ENCODE measurements around the gene ARMC6.

Gene ARMC6

DNA sequence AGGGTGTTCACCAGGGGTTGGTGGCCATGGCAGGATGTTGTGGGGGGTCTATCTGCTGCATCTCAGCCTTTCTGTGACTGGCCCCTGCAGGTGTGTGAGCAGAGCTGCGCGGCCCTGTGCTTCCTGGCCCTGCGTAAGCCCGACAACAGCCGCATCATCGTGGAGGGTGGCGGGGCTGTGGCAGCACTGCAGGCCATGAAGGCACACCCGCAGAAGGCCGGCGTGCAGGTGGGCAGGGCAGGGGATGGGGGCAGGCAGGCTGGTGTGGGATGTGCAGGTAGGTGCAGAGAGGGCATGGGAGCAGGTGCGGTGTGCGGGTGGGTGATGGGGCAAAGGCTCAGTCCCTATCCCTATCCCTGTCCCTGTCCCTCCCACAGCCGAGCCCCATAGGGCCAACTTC is 22.3 kb downstream of the ARMC6 start:
- DNase-seq, result no peak

DNA sequence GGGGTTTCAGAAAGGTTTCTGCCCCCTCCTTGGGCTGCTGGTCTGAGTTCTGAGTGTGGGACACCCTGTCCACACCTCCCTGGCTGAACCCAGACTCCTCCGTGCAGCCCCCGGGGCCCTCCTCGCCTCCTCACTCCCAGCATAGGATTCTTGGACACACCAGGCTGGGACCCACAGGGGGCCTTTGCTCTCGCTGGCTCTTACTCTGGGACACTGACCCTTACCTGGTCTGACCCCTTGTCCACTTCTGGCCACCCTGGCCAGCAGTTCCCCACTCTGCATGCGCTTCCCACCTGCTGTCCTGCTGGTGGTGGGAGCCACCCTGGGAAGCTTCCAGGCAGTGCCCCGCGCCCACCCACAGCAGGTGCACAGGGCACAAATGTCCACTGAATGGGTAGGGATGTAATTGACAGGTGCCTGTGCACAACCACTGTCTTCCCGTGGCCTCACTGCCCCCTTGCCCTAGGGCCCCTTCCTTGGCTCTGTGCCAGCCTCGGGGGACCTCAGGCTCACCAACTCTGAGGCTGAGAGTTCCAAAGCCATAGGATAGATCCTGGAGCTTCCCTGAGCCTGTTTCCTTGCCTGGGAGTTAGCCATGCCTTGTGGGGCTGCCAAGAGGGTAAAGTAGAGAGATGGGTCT is 23.4 kb downstream of the ARMC6 start:
- no peak for DNase-seq

DNA sequence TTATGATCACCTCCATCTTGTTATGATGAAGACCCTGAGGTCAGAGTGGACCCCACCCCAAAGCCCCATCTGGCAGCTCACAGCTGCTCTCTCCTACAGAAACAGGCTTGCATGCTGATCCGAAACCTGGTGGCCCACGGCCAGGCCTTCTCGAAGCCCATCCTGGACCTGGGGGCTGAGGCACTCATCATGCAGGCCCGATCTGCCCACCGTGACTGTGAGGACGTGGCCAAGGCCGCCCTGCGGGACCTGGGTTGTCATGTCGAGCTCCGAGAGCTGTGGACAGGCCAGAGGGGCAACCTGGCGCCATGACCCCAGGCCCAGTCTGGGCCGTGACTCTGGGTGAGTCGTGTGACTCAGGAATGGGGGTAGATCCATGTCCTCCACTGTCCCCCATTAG is 23.9 kb downstream of the ARMC6 start:
- DNase-seq, result no peak

DNA sequence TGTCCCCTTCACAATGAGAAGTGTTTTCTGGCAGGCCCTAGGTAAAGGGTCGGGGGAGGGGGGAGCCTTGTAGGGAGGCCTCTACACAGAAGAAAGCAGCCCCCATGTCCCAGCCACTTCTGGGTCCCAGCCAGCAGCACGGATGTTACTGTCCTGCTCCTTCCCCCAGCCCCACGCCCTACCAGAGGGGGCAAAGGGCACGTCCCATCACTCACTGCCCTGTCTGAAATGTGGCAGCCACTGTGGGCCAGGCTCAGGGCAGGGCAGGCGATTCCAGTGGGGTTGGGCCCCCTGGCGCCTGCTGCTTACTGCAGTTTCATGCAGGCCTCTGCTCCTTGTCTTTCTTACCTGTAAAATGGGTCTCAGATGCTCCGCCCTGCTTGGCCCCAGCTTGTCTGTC is 24.3 kb downstream of the ARMC6 start:
- DNase-seq, result no peak

DNA sequence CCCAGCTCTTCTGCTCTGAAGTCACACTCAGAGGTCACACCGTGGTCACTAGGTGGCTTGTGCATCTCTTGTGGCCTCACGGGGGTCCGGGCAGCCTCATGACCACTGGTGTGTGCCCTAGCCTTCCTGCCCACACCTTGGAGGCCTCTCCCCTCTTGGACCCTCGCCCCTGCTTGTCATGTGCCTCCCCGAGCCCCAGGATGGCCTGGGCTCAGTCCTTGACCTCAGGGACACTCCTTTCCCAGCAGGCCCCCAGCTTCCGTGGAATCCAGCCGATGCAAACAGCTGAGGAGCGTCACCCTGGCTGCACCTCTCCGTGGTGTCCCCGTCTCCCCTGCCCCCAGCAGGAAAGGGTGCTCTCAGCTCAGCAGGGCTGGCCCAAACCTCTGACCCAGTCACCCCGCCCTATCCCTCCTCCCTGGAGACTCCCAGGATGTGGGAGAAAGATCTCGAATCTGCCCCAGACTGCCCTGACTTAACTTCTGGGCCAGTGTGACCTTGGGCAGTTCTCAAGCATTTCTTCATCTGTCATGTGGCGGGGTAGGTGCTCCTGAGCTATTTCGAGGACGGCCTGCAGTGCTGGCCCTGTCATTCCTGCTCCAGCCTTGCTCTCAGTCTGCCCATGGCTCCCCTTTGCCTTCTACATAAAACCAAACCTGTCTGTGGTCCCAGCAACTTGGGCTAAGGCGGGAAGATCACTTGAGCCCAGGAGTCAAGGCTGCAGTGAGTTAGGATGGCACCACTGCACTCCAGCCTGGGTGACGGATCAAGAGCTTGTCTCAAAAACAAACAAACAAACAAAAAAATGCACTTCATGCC is 25.8 kb downstream of the ARMC6 start:
- no peak for DNase-seq

DNA sequence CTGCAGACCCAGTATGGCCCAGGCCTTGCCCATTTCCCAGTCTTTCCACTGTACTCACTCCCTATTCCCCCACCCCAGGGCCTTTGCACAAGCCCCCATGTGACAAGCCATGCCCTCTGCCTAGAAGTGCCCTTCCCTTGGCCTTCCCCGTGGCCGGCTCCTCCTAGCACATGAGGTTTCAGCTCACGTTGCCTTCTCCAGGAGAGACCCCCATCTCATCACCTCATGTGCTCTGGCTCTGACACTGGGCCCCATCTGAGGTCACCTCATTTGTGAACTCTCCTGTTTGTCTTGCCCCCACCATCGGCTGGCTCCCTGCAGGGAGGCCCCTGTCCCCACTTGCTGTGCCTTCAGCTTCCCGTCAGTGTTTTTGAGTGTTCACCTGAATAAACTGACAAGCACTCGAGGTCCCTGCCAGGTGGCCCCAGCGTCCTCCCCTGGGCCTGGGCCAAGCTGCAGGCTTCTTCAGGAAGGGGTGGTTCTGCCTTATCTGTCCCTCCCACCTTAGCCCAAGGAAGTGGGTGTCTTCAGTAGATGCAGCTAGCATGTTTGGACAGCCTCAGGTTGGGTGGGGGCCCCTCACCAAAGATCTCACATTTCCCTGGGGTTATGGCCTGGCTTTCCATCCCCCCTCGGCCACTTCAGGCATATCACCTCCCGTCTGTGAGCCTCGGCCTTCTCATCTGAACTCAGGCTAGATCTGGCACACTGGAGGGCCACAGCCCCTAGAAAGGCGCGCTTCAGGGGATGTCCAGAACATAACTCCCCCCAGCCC is 26.6 kb downstream of the ARMC6 start:
- DNase-seq, result no peak

DNA sequence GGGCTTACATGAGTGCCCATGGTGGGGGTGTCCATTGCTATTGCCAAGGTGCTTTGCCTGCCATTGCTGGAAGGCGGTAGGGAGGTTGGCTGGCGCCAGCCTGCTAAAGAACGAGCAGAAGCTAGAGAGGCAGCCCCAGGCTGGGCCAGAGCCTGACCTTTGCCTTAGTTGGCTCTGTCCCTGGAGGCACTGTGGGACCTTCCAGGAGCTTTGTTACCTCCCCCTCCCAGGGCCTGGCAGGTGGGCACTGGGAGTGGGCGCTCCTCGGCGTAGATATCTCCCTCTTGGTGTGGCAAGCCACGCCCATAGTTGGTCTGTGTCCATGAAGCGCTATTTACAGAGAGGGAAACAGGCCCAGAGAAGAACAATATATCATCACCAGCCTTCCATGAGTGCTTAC is 28.1 kb downstream of the ARMC6 start:
- DNase-seq, result no peak

DNA sequence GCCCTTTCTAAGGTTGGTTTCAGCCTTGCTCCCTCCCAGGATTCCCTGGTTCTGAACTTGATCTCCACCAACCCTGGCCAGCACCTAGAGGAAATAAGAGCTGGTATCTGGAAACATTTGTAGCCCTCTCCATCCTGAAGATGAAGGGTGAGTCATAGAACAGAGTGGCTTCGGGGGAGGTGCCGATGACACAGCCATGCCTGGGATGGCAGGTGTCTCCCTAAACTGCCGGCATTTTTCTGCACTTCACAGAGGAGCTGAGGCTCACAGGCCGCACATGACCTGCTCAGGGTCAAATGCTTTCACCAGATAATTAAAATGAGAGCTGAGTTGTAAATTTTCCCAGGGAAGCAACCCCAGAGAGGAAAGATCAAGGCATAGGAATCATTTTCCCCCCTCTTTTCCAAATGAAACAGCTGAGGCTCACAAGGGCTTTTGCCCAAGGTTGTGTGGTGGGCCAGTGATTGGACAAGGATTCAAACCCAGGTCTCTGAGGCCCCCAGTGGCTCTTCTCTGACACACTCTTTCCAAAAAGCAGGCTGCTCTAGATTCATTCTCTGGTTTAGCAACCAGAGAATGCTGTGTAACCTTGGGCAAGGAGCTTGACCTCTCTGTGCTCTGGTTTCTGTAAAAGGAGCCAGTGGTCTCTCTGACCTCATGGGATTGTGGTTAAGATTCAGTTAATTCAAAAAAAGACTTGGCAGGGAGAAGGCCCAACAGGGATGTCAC is 29.2 kb downstream of the ARMC6 start:
- no peak for DNase-seq

DNA sequence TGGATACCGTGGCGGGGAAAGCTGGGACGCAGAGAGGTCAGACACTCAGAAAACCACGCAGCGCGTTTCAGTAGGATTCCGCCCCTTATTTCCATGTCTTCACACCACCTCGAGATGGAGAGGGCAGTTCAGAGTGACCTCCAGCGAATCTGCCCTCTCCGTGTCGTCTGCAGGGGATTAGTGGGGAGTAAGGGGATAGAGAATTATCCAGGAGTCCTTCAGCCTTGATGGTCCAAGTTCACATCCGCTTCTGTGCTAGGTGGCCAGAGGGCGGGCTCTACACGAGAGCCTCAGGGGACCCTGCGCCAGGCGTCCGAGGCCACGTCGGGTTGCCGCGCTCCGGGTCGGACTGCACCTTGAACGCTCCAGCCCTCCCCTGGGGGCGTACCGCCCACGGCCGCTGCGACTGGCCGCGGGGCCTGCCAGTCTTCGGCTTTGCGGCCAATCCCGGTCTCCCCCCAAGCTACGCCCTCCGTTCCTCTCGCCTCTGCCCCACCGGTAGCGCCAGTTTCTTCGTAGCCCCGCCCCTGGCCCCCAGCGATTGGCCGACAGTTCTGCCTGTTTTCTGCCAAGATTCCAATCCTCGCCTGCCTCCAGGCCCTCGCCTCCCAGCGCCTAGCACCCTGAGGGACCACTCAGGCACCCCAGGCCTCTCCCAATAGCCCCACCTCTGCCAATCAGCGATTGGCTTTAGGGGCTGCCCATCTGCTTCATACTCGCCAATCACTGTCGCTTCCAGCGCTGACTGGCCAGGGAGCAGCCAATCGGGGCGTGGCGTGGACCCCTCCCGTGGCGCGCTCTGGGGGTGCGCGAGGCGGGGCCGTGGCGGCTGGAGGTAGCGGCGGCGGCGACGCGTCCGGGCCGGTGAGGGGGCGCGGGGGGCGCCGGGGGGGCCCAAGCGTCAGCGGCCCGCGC is 30.0 kb downstream of the ARMC6 start, which contains the start of gene SLC25A42:
SLC25A42 (plus strand) TSS at position 812 of the 915 bp plus-strand sequence. CDS start 32,131 bp downstream, outside the sequence.
- peak; percentile 97 to 98 for DNase-seq

DNA sequence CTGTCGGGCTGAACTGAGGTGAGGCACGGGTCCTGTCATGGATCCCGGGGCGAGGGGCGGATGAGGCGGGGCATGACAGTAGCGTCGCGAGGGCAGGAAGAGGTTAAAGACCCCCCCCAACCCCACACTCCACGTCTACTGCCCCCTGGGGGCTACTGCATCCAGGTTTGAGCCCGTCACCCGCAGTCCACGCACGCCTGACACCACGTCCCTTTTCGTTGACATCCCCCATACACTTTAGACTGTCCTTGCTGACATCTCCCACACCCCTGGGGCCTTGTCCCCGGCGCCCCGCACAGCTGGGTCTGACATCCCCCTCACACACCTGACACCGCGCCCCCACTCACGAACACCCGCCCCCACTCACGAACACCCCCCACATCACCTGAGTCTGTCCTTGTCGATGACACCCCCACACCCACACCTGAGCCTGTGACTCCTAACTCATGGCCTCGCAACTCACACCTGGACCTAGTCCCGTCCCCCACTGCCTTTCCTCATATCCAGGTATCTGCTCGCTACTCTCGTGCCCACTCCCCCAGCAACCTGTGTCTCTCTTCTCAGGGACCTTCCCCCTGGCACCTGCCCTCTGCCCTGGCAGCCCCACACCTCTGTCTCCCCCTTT is 30.8 kb downstream of the ARMC6 start:
- DNase-seq, result no peak

DNA sequence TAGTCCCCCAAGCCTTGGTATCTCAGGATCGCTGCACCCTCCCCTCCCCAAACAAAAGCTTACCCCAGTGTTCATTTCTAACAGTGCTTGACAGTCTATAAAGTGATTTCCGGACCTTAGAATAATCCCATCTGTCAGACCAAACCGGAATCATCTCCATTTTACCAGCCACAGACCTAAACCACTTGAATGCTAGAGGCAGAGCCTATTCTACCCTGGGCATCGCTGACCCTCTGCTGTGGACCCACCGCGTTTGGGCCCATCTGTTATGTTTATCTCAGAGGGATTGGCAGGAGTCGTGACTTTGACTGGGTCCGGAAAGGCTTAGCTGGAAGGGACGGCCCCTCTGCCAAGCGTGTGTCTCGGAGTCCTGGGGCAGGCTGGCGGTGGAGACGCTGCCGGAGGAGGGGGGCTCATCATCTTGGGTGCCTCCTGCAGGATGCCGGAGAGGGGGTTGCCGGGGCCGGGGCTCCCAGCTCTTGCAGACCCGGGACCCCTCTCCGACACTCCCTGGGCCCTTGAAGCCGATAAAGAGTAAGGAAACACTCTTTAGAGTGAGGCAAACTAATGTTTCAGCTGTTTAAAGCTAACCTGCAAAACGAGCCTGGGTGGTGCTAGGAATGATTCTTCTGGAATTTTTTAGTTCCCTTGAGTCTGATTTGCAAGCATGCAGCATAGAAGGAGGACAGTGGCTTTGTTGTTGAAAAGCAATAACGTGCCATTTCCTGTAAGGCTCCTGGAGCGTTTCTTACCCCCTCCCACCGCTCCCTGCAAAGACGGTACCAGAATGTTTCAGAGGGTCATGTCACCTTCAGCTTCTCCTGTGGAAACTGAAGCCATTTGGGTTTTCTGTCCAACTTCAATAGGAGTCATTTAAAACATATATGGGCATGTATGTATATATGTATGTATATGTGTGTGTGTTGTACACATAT is 31.7 kb downstream of the ARMC6 start:
- peak in 1 of 2 donors; percentile 8 for DNase-seq

DNA sequence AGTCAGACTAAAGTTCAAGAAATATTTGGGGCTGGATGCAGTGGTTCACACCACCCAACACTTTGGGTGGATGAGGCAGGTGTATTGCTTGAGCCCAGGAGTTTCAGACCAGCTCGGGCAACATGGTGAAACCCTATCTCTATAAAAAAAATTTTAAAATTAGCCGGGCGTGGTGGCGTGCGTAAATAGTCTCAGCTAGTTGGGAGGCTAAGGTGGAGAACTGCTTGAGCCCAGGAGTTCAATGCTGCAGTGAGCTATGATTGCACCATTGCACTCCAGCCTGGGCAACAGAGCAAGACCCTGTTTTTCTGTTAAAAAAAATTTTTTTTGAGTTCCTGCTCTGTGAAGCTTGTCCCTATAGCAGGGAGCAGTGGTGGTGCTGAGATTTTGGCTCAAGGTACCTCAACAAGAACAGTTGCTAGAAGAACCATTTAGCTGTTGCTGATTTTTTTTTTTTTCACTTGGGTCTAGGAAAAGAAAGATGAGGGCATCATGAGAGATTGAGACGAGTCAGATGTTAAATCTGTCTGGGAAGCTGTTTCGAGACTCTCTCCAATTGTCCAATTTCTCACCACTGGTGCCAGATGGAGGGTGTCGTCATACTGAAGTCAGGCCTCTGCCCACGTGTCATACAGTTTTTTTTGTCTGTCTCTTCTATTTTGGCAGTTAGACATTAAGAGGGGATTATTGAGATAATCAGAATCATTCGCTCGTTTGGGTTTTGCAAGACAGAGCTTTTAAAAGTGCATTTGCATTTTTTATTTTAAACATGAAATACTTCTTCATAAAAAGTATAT is 34.1 kb downstream of the ARMC6 start:
- DNase-seq, result no peak

DNA sequence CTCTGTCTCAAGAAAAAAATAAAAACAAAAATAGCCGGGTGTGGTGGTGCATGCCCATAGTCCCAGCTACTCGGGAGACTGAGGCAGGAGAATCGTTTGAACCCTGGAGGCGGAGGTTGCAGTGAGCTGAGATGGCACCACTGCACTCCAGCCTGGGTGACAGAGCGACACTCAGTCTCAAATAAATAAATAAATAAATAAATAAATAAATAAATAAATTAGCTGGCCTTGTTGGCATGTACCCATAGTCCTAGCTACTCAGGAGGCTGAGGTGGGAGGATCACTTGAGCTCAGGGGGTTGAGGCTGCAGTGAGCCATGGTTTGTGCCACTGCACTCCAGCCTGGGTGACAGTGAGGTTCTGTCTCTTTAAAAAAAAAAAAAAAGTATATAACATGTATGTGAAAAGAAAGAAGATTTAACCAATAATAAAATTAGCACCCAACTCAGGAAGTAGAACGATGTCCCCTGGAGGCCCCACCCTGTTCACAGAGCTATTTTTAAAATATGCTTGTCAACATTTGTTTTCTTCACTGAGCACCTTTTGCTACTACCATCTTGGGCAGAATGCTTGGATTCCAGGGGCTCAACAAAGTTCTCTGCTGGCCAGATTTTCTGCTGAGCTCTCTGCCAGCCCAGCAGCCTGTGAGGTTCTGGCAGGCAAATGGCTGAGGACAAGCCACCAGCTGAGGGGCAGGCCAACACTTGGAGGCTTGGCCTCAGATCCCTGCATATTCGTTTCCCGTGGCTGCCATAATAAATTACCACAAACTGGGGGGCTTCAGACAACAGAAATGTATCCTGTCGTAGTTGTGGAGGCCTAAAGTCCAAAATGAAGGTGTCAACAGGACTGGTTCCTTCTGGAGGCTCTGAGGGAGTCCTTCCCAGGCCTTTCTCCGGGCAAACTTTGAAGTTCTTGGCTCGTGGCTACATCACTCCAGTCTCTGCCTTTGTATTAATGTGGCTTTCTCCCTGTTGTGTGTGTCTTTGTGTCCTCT is 35.6 kb downstream of the ARMC6 start:
- DNase-seq, result no peak

DNA sequence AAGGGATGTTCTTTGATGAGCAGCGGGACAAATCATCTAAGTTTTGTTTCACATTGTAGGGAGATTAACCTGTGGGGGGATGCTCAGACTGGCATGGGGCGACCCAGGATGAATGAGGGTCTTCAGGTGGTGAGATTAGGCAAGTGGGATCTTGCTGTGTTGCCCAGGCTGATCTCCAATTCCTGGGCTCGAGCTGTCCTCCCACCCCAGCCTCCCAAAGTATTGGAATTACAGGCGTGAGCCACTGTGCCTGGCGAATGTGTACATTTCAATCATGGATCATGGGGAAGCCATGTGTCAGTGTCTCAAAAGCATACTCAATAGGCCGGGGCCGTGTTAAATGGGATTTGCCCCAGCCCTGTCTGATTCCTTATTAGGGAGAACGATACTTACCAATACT is 38.5 kb downstream of the ARMC6 start:
- DNase-seq, result no peak

DNA sequence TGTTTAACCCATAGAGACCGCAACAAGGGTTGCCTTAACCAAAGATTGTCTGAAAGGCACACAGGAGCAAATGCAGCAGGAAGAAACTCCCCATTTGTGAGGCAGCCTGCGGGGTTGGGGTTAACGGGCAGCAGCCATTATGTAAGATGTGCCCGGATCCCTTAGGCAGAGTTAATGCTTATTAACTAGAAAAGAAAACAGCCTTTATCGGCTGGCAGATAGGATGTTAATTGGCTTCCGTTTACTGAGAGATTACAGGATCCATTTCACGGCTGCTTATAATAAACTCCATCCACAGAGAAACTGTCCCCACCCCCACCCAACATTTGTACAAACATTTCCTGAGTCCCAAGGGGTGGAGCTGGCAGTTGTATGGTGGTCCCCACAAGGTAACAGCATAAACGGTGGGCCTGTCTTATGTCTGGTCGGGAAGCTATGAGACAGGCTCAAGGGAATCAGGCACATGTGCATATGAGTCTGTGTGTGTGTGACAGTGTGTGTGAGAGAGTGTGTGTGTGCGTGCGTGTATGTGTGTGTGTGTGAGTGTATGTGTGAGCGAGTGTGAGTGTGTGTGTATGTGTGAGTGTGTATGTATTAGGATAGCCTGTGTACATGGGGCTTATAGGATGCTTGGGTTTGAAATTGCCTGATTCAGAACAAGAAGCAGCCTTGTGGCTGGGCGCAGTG is 40.9 kb downstream of the ARMC6 start:
- no peak for DNase-seq

DNA sequence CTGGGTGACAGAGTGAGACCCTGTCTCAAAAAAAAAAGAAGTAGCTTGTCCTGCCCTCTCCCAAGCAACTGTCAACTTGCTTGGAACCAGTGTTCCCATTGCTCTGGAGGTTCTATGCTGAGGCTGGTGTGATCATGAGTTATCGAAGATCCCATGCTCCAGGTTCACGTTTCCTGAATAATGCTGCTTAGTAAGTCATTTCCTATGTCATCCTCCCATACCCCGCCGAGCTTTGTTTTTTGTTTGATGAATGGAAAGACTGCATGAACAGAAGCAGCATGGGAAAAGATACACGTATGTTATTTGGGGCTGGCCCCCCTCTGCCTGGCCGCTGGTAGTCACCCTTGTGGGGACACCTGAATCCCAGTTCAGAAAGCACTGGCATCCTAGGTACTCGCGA is 41.7 kb downstream of the ARMC6 start:
- no peak for DNase-seq

DNA sequence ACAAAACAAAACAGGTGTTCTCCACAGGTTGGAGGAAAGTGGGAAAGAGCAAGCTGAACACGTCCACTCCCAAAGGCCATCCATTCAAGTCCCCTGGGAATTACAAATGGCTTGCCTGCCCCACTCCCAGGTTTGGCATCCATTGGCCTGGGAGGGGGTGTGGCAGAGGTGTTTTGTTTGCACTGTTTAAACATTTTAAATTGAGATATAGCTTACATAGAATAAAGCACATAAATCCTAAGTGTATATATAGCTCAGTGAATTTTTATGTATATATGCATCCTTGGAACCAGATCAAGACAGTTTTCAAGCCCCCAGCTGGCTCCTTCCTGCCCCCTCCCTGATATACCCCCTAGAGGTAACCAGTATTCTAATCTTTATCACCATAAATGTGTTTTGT is 43.1 kb downstream of the ARMC6 start:
- no peak for DNase-seq
